OCI-M1 (cell line): ENCODE results near the gene AQP12B.

Source experiments
- DNase-seq: peaks from one replicate; lab custom pipeline; 2025; lab: John Stamatoyannopoulos, UW

Gene AQP12B

DNA sequence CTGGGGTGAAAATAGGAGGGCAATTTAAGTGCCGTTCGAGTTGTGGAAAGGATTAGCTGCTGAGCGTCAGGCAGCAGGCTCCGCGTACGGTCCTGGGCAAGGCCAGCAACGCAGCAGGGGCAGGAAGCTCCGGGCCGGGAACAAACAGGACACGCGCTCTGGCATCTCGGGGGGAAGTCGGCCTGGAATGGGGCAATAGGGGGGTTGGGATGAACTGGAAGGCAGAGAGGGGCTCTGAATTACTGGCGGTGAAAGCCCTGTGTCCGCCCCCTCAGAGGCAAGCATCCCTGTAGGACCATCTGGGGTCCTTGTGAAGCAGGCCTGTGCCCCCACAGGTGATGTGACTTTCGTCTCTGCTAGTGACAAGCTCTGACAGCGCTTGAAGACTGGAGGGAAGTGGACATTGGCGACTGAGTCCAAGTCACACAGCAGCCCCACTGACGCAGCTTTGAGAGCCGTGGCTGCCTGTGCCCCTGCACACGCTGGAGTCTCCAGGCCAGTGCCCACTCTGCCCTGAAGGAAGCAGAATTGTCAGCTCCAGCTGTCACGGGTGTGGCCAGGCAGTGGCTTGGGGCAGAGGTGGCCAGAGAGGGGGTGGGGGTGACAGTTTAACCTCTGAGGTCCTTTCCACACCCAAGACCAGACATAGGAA is 35.1 kb downstream of the AQP12B start:
- no peak for DNase-seq

DNA sequence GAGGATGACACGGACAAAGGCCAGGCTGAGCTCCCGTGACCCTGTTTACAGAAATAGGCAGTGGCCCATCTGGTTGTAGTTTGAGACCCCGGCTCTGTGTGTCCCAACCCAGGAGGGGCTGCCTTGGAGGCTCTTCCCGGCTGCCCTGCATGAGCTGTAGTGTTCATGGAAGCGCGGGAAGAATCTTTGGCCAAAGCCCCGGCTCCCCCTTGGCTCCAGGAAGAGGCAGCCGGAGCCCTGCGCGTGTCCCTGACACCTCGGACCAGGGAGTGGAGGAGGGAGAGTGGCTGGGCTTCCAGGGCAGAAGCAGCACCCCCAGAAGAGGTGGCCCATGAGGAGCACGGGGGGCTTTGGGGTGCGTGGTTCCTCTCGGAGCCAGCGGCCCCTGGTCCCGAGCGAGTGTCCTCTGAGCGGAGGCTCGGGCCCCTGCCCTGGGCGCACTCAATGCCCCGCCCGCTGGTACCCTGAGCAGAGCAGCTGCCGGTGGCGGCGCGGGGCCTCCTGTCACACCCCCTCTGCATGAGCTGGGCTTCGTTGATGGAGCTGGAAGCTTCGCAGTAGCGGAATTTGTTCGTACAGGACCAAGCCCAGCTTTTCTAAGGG is 35.7 kb downstream of the AQP12B start:
- DNase-seq = no peak

DNA sequence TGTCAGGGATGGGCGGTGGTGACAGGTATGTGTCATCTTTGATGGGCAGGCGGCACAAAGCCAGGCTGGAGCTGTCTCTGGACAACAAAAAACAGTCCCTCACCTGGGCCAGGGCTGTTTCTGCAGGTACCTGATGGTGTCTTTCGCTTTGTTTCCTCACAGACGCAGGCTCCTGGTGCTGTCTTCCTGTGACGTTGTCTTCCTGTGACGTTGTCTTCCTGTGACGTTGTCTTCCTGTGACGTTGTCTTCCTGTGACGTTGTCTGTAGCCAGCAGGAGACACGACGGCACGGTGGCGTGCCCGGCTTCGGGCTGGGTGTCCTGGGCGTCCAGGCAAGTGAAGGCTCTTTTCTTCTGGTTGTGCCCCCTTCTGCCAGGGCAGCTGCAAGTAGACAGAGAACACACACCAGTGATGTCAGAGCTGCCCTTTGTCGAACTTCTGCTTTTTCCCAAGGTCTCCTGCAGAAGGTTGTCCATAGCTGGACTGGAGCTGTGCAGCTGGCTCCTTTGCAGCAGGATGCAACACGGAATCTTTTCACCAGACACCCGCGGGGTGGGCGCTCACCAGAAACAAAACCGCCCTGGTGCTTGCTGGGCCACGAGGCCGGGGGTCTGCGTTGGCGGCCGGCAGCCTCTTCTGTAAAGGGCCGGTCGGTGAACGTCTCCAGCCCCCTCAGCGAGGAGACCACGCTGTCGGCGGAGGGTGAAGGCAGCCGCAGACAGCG is 36.3 kb downstream of the AQP12B start:
- no peak for DNase-seq

DNA sequence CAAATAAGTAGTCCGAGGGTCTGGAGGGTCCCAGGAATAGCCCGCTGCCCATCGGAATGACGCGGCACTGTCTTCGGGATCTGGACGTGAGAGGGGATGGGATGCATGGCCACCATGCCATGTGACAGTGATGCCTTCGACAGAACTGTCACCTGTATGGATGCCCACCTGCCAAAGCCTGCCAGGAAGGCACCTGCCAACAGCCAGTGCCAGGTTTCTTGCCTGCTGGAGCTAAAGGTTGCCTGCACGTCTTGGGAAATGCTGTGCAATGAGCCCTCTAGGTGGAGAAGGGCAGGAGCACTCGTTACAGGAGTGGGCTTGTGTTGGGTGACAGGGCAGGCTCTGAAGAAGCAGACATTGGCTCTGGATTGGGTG is 36.9 kb downstream of the AQP12B start:
- DNase-seq = no peak

DNA sequence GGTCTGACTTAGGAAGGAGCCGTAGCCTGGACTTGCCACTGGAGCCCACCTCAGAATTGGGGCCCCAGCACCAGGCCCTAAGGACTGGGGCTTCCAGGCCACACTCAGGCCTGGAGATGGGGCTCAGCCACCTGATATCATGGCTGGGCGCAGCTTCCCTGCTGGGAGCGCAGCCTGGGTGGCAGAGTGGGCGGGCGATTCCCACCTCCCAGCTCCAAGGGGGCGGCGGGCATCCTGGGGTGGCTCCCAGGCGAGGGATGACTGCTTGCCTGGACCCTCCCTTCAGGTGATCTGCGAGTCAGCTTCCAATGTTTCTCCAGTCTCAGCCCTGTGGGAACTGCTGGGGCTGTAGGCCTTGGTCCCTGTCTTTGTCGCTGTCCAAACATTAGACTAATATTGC is 37.3 kb downstream of the AQP12B start:
- no peak for DNase-seq

DNA sequence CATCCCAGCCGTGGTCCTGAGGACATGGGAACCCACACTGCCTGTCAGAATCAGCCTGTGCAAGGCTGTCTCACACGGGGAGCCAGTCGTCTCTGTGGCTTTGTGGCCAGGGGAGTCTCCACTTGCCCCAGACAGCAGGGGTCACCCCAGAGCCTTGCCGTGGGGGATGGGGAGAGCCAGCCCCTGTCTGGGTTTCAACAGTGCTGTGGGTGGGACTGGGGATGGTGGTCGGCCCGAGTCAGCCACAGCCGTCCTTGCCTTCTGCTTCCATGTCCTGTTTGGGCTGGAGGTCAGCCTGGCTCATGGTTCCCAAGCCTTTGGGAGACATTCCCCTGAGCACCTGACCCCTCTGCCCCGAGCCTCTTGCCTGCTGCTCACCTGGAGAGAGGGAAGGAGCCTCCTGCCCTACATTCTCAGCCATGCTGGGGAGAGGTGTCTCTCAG is 37.8 kb downstream of the AQP12B start:
- DNase-seq = no peak

DNA sequence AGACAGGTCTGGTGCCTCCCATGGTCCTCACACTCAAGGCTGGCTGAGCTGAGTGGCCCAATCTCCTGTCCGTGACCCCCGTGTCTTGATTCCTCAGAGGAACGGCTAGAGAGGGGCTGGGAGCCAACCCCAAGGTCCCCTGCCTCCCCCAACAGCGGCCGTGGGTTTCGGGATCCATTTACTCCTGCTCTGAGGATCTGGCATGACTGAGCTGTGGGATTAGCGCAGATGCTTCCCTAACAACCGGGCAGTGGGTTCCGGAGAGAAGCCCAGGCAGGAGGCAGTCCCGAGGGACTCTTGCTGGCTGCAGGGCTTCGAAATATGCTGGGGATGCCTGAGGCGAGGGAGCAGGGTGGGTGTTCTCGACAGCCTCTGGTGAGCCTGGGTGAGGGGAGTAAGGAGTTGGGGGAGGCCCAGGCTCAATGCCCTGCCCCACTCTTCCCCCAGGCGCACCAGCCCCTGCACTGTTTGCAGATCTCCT is 38.5 kb downstream of the AQP12B start:
- no peak for DNase-seq

DNA sequence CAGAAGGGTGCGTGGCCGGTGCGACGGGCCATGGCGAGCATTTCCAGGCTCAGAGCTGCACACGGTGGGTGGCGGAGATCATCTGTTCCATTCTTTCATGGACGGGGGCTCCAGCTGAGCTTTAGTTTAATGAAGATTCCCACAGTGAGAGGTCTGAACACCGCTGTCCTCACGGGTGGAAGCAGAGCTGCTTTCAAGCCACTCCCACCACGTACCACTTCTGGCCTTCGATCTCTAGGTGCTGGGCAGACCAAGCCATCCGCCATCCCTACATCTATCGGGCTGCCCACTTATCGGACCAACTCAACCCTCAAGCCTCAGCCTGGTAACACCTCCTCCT is 38.9 kb downstream of the AQP12B start:
- DNase-seq = no peak

DNA sequence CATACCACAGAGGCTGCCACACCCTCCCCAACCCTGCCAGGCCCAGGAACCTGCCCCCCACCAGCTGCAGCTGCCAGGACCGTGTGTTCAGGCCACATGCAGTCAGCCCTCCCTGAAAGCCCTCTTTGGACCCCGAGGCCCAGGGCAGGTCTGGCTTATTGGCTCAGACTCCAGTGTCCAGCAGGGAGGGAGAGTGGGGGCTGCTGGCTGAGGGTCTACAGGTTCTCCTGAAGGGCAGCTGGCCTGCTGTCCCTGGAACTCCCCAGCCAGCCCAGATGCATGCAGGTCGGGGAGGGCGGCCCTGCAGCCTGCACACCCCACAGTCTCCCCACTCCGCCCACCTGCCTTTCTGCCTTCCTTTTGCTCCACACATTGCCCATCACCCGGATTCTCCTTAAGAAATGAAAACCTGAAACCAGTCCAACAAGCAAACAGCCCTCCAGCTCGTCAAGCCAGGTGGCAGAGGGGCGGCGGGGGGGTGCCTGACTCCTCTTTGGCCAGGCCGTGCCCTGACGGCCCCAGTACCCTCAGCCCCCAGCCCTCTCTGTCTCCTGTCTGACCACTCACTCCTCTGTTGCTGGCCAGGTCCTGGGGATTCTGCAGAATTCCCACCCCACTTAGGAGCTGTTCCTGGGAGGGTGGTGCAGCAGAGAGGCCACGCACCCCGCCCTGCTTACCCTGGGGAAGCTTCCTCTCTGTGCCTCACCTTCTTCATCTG is 39.4 kb downstream of the AQP12B start:
- DNase-seq = no peak

DNA sequence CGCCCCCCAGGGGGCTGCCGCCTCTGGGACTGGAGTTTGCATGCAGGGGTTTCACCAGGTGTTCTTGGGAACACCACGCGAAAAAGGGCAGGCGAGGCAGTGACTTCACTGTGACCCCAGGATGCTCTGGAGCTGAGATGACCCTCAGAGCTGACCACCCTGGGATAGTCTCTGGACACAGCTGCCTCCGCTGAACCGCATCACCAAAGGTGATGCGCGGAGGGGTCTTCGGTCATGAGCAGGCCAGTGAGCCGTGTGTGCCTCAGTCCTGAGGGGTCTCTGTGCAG is 39.9 kb downstream of the AQP12B start:
- DNase-seq = no peak

DNA sequence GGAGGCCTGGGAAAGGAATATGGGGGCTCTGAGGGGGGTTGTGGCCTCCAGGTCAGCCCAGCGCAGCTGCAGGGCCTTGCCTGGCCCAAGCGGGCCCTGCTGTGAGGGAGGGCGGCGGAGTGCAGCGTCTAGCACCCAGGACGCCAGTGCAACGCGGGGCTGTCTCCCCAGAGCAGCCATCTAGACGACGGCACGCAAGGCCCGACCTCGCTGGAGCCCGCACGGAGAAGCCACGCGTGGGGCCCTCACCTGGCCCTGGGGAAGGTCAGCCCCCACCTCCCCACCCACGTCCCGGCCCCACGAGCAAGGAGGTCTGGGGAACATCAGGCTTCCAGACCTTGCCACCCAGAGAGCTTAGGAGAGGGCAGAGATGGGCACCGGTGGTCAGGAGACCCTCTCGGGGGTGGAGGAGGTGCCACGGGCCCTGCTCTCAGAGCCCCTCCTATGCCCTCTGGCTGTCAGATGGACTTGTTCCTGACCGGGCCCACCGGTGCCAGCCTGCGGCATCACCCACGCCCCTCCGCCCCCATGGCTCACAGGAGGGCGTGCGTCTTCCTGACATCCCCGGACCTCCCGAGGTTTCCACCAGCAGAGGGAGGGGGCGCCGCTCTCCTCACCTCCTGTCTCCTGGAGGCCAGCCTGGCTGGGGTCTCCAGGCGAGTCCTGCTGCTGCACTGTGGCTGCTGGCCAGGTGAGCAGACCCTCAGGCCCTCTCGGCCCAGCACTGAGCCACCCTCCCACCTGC is 40.5 kb downstream of the AQP12B start:
- DNase-seq = no peak

DNA sequence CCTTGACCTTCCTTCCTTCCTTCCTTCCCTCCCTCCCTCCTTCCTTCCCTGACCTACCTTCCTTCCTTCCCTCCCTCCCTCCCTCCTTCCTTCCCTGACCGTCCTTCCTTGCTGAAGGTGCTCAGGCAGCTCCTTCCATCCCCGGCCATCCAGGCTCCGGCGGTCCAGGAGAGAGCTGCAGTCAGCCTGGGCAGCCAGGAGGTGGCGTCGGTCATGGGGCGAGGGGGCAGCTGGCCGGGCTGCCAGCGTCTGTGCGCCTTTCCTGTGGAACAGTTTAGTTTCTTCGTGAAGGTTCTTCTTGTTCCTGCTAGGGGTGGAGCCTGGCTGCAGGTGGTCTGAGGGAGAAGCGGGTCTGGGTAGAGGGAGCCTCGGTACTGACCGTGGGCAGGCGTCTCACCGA is 41.7 kb downstream of the AQP12B start:
- DNase-seq = no peak

DNA sequence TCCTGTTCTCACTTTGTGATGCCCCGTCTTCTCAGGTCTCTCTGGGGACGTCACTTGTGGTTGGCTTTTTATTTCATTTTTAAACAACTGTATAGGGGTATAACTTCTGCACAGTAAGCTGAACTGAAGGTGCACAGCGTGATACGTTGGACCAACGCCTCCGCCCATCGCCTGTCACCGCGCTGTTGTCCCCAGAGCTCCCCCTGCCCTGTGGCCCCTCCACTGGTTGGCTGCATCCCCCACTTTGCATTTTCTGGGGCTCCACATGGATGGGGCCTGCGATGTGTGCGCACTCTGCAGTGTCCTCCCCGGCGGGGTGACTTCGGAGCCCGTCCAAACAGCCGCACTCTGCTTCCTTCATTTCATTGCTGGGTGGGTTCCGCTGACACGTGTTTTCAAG is 43.1 kb downstream of the AQP12B start:
- DNase-seq = no peak

DNA sequence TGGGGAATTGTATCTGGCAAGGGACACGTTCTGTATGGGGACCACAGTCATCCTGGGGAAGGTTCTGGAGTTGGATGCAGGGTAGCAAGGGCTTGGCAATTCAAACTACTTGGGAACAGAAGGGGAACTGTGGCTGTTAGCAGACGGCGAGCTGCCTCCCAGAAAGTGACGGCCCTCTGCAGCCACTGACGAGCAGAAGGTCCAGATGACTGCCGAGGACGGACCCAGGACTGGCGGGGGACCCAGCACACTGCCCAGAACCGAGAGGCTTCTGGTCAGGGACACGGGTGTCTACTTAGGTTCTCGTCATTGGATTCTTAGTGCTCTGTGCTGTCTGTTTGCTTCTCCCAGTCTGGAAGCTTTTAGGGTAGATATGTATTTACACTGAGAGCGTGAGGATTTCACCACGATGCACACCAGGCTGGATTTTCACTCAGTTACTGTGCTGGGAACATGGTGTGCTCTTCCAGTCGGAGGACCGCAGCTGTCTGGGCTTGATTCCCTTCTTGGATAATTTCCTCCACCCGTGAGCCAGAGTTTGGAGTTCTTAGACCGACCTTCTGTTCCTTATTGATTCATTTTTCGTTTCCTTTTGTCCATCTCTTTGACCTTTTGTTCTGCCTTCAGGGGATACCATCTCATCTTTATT is 44.0 kb downstream of the AQP12B start:
- DNase-seq = no peak

DNA sequence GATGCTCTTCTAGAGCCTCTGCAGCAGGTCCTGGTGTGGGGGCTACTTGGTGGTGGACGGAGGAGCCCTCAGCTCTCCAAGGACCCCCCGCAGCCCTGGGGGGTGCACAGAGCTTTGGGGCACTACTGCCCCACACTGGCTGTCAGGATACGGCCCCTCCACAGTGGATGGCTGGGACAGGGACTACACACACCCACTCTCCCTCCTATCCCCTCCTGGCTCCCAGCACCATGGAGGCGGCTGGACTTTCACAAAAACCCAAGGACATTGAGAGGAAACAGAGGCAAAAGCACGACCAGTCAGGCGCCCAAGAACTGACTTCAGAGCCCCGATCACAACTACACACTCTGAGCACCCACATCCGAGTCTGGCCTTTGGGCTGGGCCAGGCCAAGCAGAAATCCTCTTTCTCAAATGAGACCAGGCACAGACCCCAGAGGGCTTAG is 44.8 kb downstream of the AQP12B start:
- DNase-seq = no peak

DNA sequence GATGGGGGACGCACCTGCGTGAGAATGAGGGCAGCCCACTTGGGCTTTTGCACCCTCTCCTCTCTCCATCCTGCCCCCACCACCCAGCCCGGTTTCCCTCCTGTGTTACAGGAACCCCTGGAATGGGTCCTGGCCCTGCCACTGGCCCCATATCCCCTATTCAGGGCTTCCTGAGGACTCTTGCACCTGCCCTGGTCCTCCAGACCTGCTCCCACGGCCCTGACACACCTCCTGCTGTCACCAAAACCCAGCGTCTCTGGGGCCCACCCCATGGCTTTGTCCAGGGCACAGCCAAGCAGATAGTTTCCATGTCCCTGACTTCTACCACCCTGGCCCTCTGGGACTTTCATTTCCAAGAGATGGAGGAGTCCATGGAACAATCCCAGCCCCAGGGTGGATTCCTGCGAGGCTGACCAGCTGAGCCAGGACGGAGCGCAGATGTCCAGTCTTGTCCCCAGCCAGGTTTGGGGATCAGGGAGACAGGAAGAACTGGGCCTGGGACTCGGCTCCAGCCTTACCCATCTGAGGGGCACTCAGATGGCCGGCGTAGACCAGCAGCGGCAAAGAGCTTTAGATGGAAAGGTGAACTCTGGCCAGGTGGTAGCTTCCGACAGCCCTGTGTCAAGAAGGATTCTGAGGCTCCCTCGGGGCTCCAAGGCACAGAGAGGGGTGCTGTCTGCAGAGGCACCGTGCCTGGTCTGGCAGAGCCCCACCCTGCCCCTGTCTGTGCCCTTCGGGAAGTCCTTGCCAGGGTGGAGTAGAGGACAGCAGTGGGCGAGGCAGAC is 45.4 kb downstream of the AQP12B start:
- no peak for DNase-seq

DNA sequence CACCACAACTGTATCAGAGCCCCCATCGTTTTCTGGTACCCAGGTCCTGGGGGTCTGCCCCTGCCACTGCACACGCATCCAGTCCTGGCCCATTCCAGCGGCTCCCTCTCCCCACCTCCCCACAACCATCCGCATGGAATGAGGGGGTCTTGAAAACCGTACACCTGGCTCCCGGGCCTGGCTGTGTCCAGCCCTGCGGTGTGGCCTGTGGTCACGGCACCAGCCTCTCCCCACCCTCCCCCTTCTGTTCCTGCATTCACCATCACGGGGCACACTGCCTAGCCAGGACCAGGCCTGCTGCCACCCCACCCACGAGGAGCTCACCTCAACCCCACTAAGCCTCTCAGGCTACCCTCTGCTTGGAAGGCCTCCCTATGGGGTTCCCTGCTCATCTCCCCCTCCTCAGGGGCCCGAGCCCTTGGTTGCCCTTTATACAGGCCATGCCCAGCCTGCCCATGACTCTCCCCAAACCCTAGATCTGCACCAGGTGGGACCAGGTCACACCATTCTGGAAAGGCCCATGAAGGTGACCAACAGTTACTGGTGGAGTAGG is 46.0 kb downstream of the AQP12B start:
- DNase-seq = no peak

DNA sequence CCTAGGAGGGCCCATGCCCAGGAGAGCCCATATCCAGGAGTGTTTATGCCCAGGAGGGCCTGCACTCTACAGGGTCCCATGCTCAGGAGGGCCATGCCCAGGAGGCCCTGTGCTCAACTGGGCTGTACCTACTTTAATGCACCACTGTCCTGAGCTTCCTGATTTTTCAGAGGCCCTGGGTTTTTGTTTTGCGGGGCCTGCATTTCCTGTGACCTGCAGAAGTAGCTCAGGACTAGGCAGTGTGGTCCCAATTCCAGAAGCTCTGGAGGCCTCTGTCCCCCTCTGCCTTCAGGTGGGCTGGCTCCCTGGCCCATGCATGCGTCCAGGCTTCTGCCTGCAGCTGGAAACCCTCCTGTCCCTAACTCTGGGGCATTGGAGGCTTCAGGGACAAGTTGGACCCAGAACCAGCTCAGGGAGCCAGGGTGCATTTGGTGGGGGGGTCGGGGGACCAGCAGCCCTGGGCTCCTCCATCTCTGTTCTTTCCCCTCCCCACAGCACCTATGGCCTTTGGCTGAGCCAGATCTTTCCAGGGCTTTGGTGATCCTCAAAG is 46.6 kb downstream of the AQP12B start:
- no peak for DNase-seq

DNA sequence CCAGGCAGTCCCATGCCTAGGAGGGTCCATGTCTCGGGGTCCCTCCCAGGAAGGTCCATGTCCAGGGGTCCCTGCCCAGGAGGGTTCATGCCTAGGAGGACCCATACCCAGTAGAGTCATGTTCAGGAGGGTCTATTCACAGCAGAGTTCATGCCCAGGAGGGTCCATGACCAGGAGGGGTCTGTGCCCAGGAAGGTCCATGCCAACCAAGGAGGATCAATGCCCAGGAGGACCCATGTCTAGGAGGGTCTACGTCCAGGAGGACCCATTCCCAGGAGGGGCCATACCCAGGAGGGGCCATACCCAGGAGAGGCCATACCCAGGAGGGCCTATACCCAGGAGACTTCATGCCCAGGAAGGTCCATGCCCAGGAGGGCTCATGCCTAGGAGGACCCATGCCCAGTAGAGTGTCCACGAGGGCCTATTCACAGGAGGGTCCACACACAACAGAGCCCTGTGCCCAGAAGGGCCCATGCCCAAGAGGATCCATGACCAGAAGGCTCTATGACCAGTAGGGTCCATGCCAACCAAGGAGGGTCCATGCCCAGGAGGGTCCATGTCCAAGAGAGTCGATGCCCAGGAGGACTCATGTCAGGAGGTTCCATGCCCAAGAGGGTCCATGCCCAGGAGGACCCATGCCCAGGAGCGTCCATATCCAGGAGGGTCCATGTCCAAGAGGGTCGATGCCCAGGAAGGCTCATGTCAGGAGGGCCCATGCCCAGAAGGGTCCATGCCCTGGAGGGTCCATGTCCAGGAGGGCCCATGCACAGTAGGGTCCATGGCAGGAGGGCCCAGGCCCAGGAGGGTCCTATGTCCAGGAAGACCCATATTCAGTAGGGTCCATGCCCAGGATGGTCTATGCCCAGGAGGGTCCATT is 47.3 kb downstream of the AQP12B start:
- no peak for DNase-seq
